Measurements from ENCODE around the gene GJA4.

Gene GJA4

DNA sequence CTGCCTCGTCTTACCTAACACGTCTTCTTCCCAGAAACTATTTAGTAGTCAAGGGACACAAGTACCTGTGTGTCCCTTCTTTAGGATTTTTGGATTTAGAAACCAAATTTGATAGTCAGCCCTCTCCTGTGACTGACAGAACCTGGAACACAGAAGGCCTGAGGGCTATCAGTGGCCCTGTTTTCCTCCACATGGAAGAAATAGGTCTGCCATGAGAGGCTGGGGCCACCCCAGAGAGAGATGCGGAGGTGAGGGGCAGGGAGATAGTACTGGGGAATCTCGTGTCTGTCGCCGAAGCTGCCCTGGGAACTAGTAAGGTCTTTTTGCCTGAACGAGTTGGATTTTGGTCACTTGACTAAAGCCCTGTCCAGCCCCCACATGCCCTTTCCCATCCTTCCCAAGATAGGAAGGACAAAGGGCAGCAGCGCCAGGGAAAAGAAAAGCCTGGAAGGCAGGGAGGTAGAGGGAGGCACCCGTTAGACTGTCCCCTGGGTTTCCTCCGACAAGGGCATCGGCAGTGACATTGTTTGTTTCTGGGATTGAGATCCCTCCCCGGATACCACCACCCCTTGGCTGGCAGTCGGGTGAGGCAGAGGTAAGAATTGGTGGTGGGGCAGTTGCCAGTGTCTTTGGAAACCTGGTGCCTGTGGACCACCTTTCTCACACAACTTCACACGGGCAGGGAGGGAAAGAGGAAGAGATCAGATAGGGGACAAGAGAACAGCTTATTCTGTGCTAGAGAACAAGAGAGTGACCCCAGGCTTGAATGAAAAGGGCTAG is 46.9 kb downstream of the GJA4 start:
- no peak for DNase-seq (ENCODE audit: low spot score)

DNA sequence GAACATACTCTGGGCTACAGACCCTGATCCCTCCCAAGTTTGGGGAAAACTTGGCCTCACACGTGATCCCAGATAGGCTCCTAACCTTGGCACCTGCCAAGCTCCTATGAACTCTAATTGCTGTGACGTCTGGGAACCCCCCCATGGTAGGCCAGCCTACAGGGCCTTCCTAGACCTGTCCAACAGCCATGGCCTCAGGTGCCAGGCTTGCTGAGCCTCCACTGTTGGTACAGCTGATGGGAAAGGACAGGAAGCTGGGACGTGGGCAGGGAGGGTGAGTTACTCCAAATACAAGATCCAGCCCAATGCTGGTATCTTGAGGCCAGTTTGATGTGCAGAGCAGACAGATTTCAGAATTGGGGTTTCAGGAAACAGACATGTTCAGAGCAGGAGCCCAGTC is 47.6 kb downstream of the GJA4 start:
- DNase-seq (ENCODE audit: low spot score): no peak

DNA sequence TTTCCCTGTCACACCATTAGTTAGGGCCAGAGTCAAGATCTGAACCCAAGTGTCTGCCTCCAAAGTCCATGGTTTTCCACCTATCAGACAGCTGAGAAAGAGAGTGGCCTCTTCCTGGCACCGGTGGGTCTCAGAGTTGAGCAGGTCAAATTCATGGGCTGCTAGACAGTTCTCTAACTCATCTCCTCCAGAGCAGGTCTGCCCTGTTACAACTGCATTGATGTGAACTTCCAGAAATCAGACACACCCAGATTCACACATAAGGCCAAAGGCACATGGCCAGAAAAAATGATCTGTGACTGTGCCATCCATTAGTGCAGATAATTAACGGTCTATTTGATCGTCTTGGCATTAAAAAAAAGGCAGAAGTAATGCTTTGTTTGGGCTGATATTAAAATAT is 49.3 kb downstream of the GJA4 start:
- DNase-seq (ENCODE audit: low spot score): no peak

DNA sequence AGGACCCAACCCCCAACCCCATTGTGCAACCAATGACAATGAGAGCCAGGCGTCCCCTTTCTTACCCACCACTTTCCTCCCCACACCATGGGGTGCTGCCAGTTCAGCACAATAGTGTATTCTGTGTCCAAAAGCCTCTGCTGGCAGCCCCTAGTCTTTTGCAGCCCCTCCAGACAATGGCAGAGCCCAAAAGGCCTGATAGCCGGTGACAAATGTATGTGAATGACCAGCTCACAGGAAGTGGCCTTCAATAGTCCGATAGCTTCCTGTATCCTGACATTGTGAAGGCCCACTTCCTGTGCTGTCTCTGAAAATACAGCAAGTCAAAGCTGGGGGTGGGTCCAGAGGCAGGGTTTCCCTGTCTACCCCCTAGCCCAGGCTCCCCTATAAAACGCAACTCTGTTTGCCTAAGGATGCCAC is 50.2 kb downstream of the GJA4 start:
- DNase-seq (ENCODE audit: low spot score): no peak

DNA sequence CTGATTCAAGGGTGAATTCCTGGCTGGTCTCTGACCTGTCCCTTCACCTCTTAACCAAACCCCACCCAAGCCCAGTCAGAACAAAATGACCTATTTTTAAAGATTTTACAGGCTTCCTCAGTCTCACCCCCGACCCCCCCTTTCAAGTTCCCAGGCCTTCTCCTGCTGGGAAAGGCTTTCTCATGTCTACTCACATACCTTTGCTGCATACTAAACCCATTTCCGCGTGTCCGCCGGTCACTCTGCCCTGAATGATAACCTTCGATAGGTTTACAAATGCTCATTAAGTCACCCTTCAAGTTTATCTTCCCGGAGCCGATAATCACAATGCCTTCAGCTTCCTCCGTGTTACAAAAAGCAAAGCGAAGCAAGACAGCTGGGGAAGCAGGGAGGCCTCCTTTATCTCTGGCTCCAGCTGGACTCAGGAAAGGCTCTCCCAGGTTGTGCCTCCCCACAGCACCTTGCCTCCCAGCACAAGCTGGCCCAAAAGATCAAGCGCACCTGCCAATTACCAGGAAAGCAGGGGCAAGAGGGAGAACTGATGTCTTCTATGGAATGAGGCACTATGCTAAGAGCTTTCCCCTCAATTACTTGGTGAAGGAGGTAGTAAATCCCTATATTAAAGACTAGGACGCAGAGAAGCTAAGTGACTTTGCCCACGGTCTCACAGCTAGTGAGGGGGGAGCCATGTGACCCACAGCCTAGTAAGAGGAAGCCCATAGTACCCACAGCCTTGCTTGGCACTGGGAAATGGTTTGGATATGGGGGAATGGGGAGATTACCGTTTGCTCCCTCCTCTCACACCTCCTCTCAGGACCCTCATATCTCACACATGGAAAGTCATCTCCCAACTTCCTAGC is 50.8 kb downstream of the GJA4 start:
- no peak for DNase-seq (ENCODE audit: low spot score)

DNA sequence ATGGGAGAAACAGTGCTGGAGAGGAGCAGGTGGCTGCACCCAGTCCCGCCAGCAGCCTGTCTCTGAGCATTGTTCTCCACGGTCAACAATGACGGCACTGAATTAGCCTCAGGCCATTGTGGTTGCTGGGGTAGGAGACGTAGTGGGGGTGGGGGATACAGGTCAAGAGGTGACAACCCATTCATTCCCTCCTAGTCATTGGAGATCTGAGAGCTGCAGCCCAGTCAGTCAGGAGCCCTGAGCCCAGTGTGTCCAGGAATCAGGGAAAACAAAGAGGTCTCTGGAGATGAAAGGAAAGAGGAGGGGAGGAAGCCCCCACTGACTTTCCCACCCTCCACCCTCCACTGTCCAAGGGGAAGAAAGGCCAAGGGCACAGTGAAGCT is 51.4 kb downstream of the GJA4 start:
- DNase-seq (ENCODE audit: low spot score): no peak
